PC-3 (cell line): ENCODE measurements around the gene SPIRE1.
"Not testable (repeated sequence)": the region's sequence is repeated elsewhere in the genome, so short reads cannot be mapped to it uniquely, and the experiment has no call there.

Experiments used
- CTCF ChIP-seq: fragments of 300-600 bp; sonication (generic); conservative IDR thresholded peaks from 2 replicates; pipeline ENCODE4 v1.5.1; 2017; ENCODE audit warnings: antibody characterized with exemption, low read depth, mild to moderate bottlenecking, low read length
- EZH2 ChIP-seq: fragments of 300-600 bp; sonication (generic); IDR thresholded peaks from one replicate; pipeline ENCODE4 v1.6.1; 2017; ENCODE audit warnings: antibody characterized with exemption, mild to moderate bottlenecking, low read length; ENCODE audit not compliant: unreplicated experiment

GRCh38 chr18:12643756-12644155, 14.2 kb downstream of the SPIRE1 start:
- not testable (repeated sequence) for TF ChIP-seq EZH2, CTCF
